Gastrocnemius medialis (tissue), 4 donors: Measurements from ENCODE around the gene ZDHHC21. TPM values are rescaled to one million over a fixed set of nuclear protein-coding genes. Genes with fewer than 3 reads are reported as not detected.
"Not testable (repeated sequence)": the region's sequence is repeated elsewhere in the genome, so short reads cannot be mapped to it uniquely, and the experiment has no call there.

ENCODE experiments used
- ATAC-seq, 2 donors: fragments of 150-250 bp; one replicate each; pipeline ENCODE4 v1.9.1; 2016
- DNase-seq, 2 donors: peaks; one replicate each; pipeline ENCODE4 v3.0.0-alpha.2; 2019
- H3K27ac ChIP-seq, 4 donors: fragments of 200-600 bp; sonication (generic); 1 replicate in 1 of 4; 2 replicates in 3 of 4; pipeline ENCODE4 v1.5.1; 2016 to 2018; ENCODE audit warnings: mild to moderate bottlenecking in 2 of 4, moderate library complexity in 1 of 4
- H3K27me3 ChIP-seq, 3 donors: fragments of 200-600 bp; sonication (generic) in 2 of 3; 1 replicate in 1 of 3; 2 replicates in 2 of 3; pipeline versions ENCODE4 v1.5.1 to v1.6.0; 2016 to 2019; ENCODE audit warnings: mild to moderate bottlenecking in 1 of 3, moderate library complexity in 1 of 3
- H3K36me3 ChIP-seq, 2 donors: fragments of 200-600 bp; sonication (generic) in 1 of 2; one replicate each; pipeline ENCODE4 v1.5.1; 2017 to 2018
- H3K4me1 ChIP-seq, 2 donors: fragments of 200-600 bp; sonication (generic) in 1 of 2; one replicate each; pipeline ENCODE4 v1.5.1; 2016 to 2017; ENCODE audit warnings: mild to moderate bottlenecking in 2 of 2
- H3K4me3 ChIP-seq, 4 donors: fragments of 200-600 bp; sonication (generic) in 3 of 4; 1 replicate in 1 of 4; 2 replicates in 3 of 4; pipeline ENCODE4 v1.5.1; 2016 to 2019; ENCODE audit warnings: mild to moderate bottlenecking in 2 of 4
- H3K9me3 ChIP-seq, 3 donors: fragments of 200-600 bp; sonication (generic) in 2 of 3; 1 replicate in 1 of 3; 2 replicates in 2 of 3; pipeline ENCODE4 v1.5.1; 2016 to 2019
- POLR2A ChIP-seq, 2 donors: fragments of 450-650 bp; IDR thresholded peaks; one replicate each; pipeline ENCODE4 v1.6.1; 2017; ENCODE audit warnings: antibody characterized with exemption in 2 of 2, mild to moderate bottlenecking in 2 of 2, moderate library complexity in 2 of 2
- in situ Hi-C, 4 donors: fragments of 200-750 bp; cut with MboI; loops; one replicate each; pipeline versions ENCODE4 v1.15.0 to v1.8.0; 2017; ENCODE audit warnings: low sequenced_read_pairs in 4 of 4
- intact Hi-C: fragments of 100-400 bp; cut with DNase I; formaldehyde crosslinking; loops from one replicate; pipeline ENCODE4 v1.15.1; 2023; ENCODE audit warnings: low total_unique reads
- total RNA-seq, 4 donors: library from RNA; depleted of rRNA; stranded (reverse); fragments of >200 nt; gene quantifications; one replicate each; pipeline versions ENCODE4 v1.1.0 to v1.2.3, GENCODE V29; 2016
- TF ChIP-seq, protein P1 (sequence below), 5 experiments: fragments of 450-650 bp in 3 of 5; fragments of 200-600 bp in 2 of 5; sonication (generic) in 2 of 5; IDR thresholded peaks in 4 of 5; conservative IDR thresholded peaks in 1 of 5; 1 replicate in 4 of 5; 2 replicates in 1 of 5; pipeline ENCODE4 v1.5.1; 2016 to 2019; ENCODE audit warnings: antibody characterized with exemption in 5 of 5, mild to moderate bottlenecking in 3 of 5, moderate library complexity in 3 of 5

Gene ZDHHC21
- total RNA-seq, 4 donors from 2014 or later, result 3.7 to 15.9 (median 6.1) TPM

DNA sequence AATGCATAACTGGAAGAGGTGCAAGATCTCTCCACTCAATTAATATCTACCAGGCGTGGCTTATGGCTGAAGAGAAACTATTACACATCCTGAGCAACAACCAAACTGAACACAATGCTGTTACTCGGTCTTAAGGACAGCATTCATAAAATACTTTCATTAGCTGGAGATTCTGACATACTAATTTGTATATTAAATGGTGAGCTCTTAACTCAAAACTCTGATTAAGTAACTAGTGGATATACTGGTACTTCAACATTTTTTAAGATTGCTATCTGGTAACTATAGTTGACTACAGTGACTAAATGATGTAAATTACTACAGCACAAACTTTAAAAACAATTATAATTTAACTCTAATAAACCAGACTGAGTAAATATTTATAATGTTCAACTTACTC, 15.8 kb downstream of the ZDHHC21 start:
- no peaks in the 10 kb centered on the region for H3K9me3 ChIP-seq
- H3K4me1 ChIP-seq, result peaks cover 0 to 2% of the 10 kb centered on the region in 2 donors
- TF ChIP-seq POLR2A (IDR thresholded peaks at IDR 0.05), result no peak
- TF ChIP-seq, protein P1, sequence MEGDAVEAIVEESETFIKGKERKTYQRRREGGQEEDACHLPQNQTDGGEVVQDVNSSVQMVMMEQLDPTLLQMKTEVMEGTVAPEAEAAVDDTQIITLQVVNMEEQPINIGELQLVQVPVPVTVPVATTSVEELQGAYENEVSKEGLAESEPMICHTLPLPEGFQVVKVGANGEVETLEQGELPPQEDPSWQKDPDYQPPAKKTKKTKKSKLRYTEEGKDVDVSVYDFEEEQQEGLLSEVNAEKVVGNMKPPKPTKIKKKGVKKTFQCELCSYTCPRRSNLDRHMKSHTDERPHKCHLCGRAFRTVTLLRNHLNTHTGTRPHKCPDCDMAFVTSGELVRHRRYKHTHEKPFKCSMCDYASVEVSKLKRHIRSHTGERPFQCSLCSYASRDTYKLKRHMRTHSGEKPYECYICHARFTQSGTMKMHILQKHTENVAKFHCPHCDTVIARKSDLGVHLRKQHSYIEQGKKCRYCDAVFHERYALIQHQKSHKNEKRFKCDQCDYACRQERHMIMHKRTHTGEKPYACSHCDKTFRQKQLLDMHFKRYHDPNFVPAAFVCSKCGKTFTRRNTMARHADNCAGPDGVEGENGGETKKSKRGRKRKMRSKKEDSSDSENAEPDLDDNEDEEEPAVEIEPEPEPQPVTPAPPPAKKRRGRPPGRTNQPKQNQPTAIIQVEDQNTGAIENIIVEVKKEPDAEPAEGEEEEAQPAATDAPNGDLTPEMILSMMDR (IDR thresholded peaks at IDR 0.05 in 4 of 5, conservative IDR thresholded peaks at IDR 0.05 in 1 of 5), result no peak
- intact Hi-C loops (no loop called here), in situ Hi-C loops (no loop called here)
- H3K4me3 ChIP-seq, result no peak overlapping the region
- no peak for ATAC-seq
- H3K36me3 ChIP-seq, result no peaks in the 10 kb centered on the region
- no peak for DNase-seq
- no peak overlapping the region for H3K27ac ChIP-seq
- no peaks in the 10 kb centered on the region for H3K27me3 ChIP-seq

DNA sequence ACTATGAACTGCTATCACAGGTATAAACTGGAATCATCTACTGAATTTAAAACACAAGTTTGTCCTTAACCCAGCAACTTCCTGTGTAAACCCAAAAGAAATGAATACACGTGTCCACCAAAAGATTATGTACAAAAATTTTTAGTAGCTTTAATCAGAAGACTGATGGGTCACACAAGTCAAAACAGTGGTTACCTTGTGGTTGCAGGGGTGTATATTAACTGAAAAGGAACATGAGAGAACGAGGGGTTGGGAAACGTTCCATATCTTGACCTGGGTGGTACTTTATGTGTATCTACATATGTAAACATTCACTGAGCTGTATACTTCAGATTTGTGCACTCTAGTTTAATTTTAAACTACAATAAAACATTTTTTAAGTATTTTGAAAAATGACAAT, 18.6 kb downstream of the ZDHHC21 start:
- Histone ChIP-seq H3K9me3 (no peaks in the 10 kb centered on the region), H3K36me3 (no peaks in the 10 kb centered on the region), H3K27me3 (no peaks in the 10 kb centered on the region), H3K27ac (no peak overlapping the region), H3K4me1 (no peaks in the 10 kb centered on the region), H3K4me3 (no peak overlapping the region)
- DNase-seq (no peak), ATAC-seq (no peak)
- intact Hi-C loops (no loop called here), in situ Hi-C loops (no loop called here)
- TF ChIP-seq POLR2A (IDR thresholded peaks at IDR 0.05), result no peak
- TF ChIP-seq, protein P1 (IDR thresholded peaks at IDR 0.05 in 4 of 5, conservative IDR thresholded peaks at IDR 0.05 in 1 of 5), result no peak

- intact Hi-C loops (no loop called here), in situ Hi-C loops (no loop called here)
- no peaks in the 10 kb centered on the region for H3K4me1 ChIP-seq
- TF ChIP-seq, protein P1 (IDR thresholded peaks at IDR 0.05 in 4 of 5, conservative IDR thresholded peaks at IDR 0.05 in 1 of 5), result no peak
- no peak for TF ChIP-seq POLR2A (IDR thresholded peaks at IDR 0.05)
- H3K36me3 ChIP-seq, result no peaks in the 10 kb centered on the region
- no peaks in the 10 kb centered on the region for H3K27me3 ChIP-seq
- H3K4me3 ChIP-seq, result no peak overlapping the region
- no peak overlapping the region for H3K27ac ChIP-seq
- ATAC-seq (no peak), DNase-seq (no peak)
- H3K9me3 ChIP-seq, result no peaks in the 10 kb centered on the region
Measured at GRCh38 chr9:14671377-14671776, 21.9 kb downstream of the ZDHHC21 start.

- no peaks in the 10 kb centered on the region for H3K36me3 ChIP-seq
- no peak for TF ChIP-seq POLR2A (IDR thresholded peaks at IDR 0.05)
- TF ChIP-seq, protein P1 (IDR thresholded peaks at IDR 0.05 in 4 of 5, conservative IDR thresholded peaks at IDR 0.05 in 1 of 5), result no peak
- intact Hi-C loops (no loop called here), in situ Hi-C loops (no loop called here)
- no peak overlapping the region for H3K27ac ChIP-seq
- no peaks in the 10 kb centered on the region for H3K27me3 ChIP-seq
- no peaks in the 10 kb centered on the region for H3K9me3 ChIP-seq
- no peak for ATAC-seq
- H3K4me3 ChIP-seq, result no peak overlapping the region
- no peaks in the 10 kb centered on the region for H3K4me1 ChIP-seq
- DNase-seq, result no peak
Measured at GRCh38 chr9:14670718-14671117, 22.5 kb downstream of the ZDHHC21 start.

DNA sequence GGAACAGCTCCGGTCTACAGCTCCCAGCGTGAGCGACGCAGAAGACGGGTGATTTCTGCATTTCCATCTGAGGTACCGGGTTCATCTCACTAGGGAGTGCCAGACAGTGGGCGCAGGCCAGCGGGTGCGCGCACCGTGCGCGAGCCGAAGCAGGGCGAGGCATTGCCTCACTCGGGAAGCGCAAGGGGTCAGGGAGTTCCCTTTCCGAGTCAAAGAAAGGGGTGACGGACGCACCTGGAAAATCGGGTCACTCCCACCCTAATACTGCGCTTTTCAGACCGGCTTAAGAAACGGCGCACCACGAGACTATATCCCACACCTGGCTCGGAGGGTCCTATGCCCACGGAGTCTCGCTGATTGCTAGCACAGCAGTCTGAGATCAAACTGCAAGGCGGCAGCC, 29.2 kb downstream of the ZDHHC21 start:
- DNase-seq, H3K4me1 ChIP-seq, ATAC-seq, H3K36me3 ChIP-seq, in situ Hi-C loops, H3K27me3 ChIP-seq, H3K27ac ChIP-seq, intact Hi-C loops, H3K4me3 ChIP-seq, H3K9me3 ChIP-seq: not testable (repeated sequence)
